GM10266 (cell line): ENCODE data around the gene CPED1.

ENCODE experiments used
- DNase-seq: peaks from one replicate; pipeline ENCODE4 v3.0.0; 2012; ENCODE audit errors: extremely low spot score
- CTCF ChIP-seq: IDR thresholded peaks from 2 replicates; pipeline ENCODE4 v1.5.1; 2012; ENCODE audit warnings: mild to moderate bottlenecking, low read depth; ENCODE audit not compliant: control insufficient read depth, insufficient read depth; ENCODE audit errors: missing control alignments

CPED1 gene

DNA sequence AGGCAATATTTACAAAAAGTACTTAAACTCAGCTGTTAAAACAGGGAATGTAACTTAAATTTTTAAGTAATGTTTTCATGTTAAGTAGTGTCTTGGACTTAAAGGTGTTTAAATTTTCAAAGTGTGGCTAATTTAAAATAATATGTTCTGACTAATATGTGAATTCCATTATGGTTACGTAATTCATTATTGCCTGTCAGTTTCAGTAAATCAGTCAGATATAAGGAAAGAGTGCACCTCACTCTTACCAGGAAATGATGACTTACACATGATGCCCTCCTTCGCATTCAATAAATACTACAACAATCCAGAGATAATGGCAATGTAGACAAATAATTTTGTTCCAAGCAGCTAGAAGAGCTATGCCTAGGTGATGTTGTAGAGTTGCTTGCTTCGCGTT, 271.3 kb downstream of the CPED1 start:
- TF ChIP-seq CTCF, result no peak
- no peak for DNase-seq

DNA sequence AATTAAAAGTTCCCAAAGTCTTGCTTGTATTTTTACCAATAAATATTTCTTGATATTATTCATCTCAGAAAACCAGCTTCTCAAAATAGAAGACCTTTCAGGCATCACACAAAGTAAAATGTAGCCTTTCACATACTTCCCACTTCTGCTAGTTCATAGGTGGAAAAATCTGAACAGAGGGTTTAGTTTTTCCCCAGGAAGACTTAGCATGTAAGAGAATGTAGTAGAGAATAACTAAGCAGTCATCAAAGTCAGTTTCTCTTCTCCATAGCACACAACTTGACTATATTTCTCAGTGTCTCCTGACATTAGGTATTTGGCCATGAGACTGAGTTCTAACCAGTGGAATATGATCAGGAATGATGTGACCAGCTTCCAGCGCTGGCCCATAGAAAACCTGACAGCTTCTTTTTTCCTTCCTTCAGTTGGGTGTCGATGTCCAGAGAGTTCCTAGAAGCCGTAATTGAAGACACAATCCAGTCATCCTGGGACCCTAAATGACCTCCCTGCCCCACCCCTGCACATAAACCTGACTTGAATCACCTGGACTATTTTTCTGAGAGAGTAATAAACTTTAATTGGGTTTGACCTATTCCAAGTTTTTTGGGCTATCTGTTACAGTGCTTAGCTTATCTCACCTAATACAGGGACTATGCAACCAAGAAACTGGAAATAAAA, 272.8 kb downstream of the CPED1 start:
- DNase-seq, result no peak
- TF ChIP-seq CTCF, result no peak

DNA sequence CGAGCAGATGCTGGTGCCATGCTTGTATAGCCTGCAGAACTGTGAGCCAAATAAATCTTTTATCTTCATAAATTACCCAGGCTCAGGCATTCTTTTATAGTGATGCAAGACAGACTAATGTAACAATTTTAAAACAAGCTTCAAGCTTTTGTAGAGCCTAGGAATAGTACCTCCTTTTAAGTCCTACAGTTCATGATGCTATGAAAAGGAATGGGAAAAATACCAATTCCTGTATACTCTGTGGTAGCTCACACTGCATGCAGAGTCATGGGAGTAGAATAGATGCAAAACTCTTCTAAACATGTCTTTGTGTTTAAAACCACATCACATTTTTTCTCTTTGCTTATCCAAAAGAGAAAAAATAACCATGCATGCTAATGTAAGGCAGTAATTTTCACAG, 273.7 kb downstream of the CPED1 start:
- no peak for DNase-seq
- no peak for TF ChIP-seq CTCF

DNA sequence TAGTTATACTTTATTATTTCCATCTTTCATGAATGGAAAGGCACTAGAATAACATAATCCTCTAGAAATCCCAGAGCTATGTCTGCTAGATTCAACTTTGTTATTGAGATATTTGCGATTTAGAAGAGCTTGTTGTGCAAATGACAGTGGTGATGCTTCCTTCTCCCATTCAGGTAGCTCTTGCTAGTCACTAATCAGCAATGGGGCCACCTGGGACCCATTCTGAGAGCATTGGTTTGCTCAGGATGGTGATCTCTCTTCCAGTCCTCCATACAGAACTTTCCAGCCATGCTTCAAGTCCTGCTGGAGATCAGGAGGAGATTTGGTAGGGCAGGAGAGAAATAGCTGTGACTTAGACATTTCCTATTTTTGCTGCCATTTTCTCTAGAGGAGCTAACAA, 274.5 kb downstream of the CPED1 start:
- TF ChIP-seq CTCF, result no peak
- no peak for DNase-seq

- TF ChIP-seq CTCF, result no peak
- no peak for DNase-seq
These were observed 277.9 kb downstream of the CPED1 start for GRCh38 chr7:121266307-121266894.

GRCh38 chr7:121267612-121268011, 279.1 kb downstream of the CPED1 start:
- TF ChIP-seq CTCF, result no peak
- no peak for DNase-seq

DNA sequence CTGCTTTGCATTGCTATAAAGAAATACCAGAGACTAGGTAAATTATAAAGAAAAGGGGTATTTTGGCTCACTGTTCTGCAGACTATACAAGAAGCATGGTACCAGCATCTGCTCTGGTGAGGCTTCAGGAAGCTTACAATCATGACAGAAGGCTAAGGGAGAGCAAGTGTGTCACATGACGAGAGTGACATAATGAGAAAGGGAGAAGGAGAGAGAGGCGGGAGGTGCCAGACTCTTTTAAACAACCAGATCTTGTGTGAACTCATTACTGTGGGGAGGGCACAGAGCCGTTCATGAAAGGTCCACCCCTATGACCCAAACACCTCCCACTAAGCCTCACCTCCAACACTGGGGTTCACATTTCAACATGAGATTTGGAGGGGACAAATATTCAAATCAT, 281.3 kb downstream of the CPED1 start:
- DNase-seq, result no peak
- no peak for TF ChIP-seq CTCF
